ENCODE results near the gene MAPKAPK2.

DNA sequence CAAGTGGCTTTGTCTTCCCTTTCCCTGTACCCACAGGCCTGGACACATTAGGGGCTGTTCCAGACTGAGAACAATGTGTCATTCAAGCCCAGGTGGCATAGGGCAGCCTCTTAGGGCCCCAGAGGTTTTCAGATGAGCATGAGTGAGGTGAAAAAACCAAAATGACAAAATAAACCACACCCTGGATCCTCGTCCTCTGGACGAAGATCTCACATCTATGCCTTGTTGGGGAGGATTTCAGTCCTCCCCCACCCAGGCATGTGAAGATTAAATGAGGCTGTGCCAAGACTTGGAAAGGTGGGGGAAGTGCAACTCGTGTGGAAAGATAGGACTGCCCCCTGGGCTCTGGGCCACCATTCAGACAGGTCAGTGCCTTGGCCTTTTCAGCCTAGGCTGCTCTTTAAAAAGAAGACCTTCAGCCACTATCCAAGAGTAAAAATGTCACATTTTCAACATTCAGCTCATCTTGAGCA is 53.1 kb downstream of the MAPKAPK2 start:
- TF ChIP-seq, protein P1, sequence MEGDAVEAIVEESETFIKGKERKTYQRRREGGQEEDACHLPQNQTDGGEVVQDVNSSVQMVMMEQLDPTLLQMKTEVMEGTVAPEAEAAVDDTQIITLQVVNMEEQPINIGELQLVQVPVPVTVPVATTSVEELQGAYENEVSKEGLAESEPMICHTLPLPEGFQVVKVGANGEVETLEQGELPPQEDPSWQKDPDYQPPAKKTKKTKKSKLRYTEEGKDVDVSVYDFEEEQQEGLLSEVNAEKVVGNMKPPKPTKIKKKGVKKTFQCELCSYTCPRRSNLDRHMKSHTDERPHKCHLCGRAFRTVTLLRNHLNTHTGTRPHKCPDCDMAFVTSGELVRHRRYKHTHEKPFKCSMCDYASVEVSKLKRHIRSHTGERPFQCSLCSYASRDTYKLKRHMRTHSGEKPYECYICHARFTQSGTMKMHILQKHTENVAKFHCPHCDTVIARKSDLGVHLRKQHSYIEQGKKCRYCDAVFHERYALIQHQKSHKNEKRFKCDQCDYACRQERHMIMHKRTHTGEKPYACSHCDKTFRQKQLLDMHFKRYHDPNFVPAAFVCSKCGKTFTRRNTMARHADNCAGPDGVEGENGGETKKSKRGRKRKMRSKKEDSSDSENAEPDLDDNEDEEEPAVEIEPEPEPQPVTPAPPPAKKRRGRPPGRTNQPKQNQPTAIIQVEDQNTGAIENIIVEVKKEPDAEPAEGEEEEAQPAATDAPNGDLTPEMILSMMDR (IDR thresholded peaks at IDR 0.05), result no peak
- TF ChIP-seq POLR2A (IDR thresholded peaks at IDR 0.05), result no peak
- TF ChIP-seq POLR2AphosphoS5 (IDR thresholded peaks at IDR 0.05), result no peak
